Kidney tubule cell (primary cell): ENCODE results near the gene TAF1D.

Experiments
- DNase-seq: peaks from one replicate; pipeline ENCODE4 v3.0.0-alpha.2; 2018; ENCODE audit warnings: low spot score

The TAF1D gene

GRCh38 chr11:93720522-93720921 lies 20.8 kb downstream of the TAF1D start:
- DNase-seq, result no peak

GRCh38 chr11:93719310-93719709 lies 22.0 kb downstream of the TAF1D start:
- no peak for DNase-seq

- DNase-seq, result no peak
Measured at GRCh38 chr11:93718057-93718563, 23.2 kb downstream of the TAF1D start.

- DNase-seq, result peak; percentile 65
Measured at GRCh38 chr11:93717501-93717900, 23.8 kb downstream of the TAF1D start.

GRCh38 chr11:93715797-93716396 lies 25.4 kb downstream of the TAF1D start:
- DNase-seq, result no peak

GRCh38 chr11:93712678-93713077 lies 28.6 kb downstream of the TAF1D start:
- DNase-seq, result no peak

- DNase-seq, result no peak
Measured at GRCh38 chr11:93710239-93710638, 31.1 kb downstream of the TAF1D start.

- DNase-seq, result no peak
Measured at GRCh38 chr11:93704237-93704636, 37.1 kb downstream of the TAF1D start.

- no peak for DNase-seq
Measured at GRCh38 chr11:93700830-93701229, 40.5 kb downstream of the TAF1D start.

GRCh38 chr11:93697611-93698010 lies 43.7 kb downstream of the TAF1D start:
- DNase-seq, result no peak

GRCh38 chr11:93694557-93694956 lies 46.7 kb downstream of the TAF1D start:
- DNase-seq, result no peak

GRCh38 chr11:93694109-93694508 lies 47.2 kb downstream of the TAF1D start:
- no peak for DNase-seq

- peak; percentile 49 for DNase-seq
Measured at GRCh38 chr11:93689240-93689639, 52.1 kb downstream of the TAF1D start.

- DNase-seq, result no peak
Measured at GRCh38 chr11:93686812-93687211, 54.5 kb downstream of the TAF1D start.

GRCh38 chr11:93686226-93686625 lies 55.1 kb downstream of the TAF1D start:
- no peak for DNase-seq
